Astrocyte of the cerebellum (primary cell): Measurements from ENCODE around the gene HMGCL.

Experiments
- DNase-seq: peaks from one replicate; pipeline ENCODE4 v3.0.0-alpha.2; 2011; ENCODE audit warnings: low read depth
- H3K4me3 ChIP-seq: 2 replicates; pipeline ENCODE4 v1.5.1; 2011; ENCODE audit warnings: mild to moderate bottlenecking, low read depth, low read length, moderate library complexity
- in situ Hi-C: cut with HindIII; loops from 2 replicates; pipeline ENCODE4 v1.10.0; 2017; ENCODE audit warnings: low sequenced_read_pairs
- TF ChIP-seq, protein P1 (sequence below): IDR thresholded peaks from 2 replicates; pipeline ENCODE4 v1.5.1; 2012; ENCODE audit warnings: low read length, low read depth, moderate library complexity, mild to moderate bottlenecking; ENCODE audit errors: missing control alignments

HMGCL gene

DNA sequence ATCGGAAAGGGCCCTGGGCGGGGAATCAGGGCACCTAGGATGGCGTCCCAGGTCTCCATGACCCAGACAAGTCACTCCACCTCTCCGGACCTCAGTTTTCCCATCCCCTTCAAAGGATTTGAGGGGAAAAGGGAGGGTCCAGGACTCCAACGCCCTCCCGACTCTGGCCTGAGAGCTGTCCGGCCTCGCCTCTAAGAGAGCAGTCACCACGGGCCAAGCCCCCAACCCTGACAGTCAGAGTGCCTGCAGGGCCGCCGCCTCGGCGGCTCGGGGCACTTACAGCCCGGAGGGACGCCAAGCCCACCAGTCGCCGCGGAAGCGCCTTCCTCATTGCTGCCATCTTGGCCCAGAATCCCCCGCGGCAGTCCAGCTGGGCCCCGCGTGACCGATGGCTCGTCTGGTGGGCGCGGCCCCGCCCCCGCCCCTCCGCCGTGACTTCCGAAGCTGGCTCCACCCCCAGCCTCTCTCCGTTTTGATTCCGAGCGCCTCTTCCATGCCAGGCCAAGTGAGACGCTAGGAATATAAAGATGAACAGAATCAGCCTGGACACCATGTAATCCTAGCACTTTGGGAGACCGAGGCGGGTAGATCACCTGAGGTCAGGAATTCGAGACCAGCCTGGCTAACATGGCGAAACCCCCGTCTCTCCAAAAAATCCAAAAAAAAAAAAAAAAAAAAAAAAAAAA lies at the start of gene HMGCL:
Gene HMGCL (minus strand): TSS at position 354 of the 686 bp plus-strand sequence. CDS start 14 bp downstream, at position 340.
- in situ Hi-C loops, result no loop called here
- peak; percentile 71 for DNase-seq
- peak within 1 kb of the TSS; percentile 73 for H3K4me3 ChIP-seq
- TF ChIP-seq, protein P1, sequence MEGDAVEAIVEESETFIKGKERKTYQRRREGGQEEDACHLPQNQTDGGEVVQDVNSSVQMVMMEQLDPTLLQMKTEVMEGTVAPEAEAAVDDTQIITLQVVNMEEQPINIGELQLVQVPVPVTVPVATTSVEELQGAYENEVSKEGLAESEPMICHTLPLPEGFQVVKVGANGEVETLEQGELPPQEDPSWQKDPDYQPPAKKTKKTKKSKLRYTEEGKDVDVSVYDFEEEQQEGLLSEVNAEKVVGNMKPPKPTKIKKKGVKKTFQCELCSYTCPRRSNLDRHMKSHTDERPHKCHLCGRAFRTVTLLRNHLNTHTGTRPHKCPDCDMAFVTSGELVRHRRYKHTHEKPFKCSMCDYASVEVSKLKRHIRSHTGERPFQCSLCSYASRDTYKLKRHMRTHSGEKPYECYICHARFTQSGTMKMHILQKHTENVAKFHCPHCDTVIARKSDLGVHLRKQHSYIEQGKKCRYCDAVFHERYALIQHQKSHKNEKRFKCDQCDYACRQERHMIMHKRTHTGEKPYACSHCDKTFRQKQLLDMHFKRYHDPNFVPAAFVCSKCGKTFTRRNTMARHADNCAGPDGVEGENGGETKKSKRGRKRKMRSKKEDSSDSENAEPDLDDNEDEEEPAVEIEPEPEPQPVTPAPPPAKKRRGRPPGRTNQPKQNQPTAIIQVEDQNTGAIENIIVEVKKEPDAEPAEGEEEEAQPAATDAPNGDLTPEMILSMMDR, result no peak

DNA sequence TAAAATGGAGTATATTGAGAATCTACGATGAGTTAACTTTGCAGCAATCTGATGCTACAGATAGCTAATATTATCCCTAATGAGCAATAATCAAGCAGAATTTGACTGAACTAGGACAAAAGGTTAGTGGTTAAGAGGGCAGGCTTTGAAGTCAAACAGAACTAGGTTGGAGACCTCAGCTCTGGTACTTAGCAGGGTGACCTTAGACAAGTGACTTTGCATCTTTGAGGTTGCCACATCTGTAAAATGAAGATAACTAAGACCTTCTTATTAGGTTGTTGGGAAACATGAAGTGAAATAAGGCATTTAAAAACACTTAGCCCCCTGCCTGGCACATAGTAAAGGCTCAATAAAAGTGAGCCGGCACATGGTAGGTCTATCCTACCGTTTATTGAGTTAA lies 47.2 kb upstream of the HMGCL start:
- in situ Hi-C loops, result no loop called here
- no peak overlapping the region for H3K4me3 ChIP-seq
- TF ChIP-seq, protein P1, result no peak
- no peak for DNase-seq

DNA sequence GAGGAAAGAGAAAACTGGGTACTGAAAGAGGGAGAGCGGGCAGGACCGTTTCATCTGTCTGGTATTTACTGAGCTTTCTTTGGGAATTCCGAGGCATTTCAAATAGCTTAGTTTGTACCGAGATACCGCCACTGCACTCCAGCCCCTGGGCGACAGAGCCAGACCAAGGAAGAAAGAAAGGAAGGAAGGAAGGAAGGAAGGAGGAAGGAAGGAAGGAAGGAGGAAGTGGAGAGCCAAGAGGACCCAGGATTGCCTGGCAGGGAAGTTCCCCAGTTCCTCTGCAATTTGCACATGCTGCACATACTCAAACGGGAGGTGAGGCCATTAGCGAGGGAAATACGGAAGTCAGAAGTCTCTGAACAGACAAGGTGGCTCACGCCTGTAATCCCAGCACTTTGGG lies 43.8 kb upstream of the HMGCL start:
- in situ Hi-C loops, result no loop called here
- TF ChIP-seq, protein P1, result no peak
- no peak for DNase-seq
- H3K4me3 ChIP-seq, result no peak overlapping the region

DNA sequence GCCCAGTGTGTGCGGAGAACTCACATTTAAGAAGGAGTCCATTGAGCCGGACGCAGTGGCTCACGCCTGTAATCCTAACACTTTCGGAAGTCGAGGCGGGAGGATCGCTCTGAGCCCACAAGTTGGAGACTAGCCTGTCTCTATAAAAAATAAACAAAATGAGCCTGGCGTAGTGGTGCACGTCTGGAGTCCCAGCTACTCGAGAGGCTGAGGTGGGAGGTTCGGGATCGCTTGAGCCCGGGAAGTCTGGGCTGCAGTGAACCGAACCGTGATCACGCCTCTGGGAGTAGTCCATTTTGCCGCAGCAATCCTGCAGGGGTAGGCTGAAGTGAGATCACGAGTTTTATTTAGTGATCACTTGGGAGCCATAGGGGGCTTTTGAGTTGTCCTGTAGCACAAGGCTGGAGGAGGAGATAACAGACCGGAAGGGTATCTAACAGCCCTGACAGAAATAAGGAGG lies 43.4 kb upstream of the HMGCL start:
- in situ Hi-C loops, result no loop called here
- no peak for DNase-seq
- peak overlapping the region; percentile 63 for H3K4me3 ChIP-seq
- TF ChIP-seq, protein P1, result no peak

DNA sequence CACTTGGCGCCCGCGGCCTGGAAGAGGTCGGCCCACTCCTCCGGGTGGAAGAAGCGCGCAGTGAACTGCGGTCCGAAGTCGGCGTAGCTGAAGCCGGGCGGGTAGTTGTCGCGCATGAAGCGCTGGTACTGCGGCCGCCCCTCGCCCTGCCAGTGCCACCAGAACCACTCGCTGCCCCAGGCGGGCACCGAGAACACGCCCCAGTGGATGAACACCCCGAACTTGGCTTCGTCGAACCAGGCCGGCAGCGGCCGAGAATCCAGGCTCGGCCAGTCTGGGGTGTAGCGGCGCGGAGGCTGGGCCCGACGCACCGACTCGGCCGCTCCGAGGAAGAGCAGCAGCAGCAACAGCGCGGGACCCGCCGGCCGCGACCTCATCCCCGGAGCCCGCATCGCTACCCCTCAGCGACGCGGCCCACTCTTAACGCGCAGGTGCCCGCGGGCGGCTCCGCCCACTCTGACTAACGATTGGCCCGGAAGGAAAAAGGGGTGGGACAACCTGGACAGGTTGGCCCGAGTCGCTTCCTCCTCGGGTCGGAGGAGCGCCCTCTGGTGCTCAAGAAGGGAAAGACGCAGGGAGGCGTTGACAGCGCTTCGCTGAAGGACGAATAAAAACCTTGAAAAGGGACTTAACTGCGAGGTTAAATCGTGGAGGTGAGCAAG lies 42.8 kb upstream of the HMGCL start, which contains the start of gene FUCA1:
Gene FUCA1 (minus strand): TSS at position 396 of the 662 bp plus-strand sequence. CDS start 4 bp downstream, at position 392.
- peak within 1 kb of the TSS; percentile 63 for H3K4me3 ChIP-seq
- TF ChIP-seq, protein P1, result peak; percentile 95
- DNase-seq, result peak; percentile 70
- in situ Hi-C loops, result no loop called here

DNA sequence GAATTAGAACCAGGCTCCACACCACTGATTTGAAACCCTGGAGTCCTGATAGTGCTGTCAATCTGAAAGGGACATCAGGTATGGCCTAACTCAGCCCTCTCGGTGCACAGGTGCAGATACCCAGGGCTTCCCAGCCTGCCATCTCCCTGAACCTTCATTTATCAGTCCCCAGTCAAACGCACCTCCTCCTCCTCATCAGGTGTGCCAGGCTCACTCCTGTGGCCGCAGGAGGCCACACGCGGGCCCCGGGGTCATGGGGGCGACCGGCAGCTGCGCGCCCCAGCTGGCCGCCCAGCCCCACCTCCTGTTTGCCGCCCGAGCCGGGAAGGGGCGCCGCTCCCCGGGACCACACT lies 42.3 kb upstream of the HMGCL start:
- no peak for DNase-seq
- TF ChIP-seq, protein P1, result no peak
- H3K4me3 ChIP-seq, result peak overlapping the region; percentile 63
- in situ Hi-C loops, result no loop called here
